B cell (primary cell): ENCODE measurements around the gene LRP1. TPM values are rescaled to one million over a fixed set of nuclear protein-coding genes. Genes with fewer than 3 reads are reported as not detected.

Experiments
- ATAC-seq: fragments of 200-7000 bp; cut with Tn5 transposase; one replicate; pipeline ENCODE4 v1.10.0; 2021; ENCODE audit warnings: low read depth, mild to moderate bottlenecking, moderate number of reproducible peaks, moderate library complexity
- CTCF ChIA-PET: fragments of 350-600 bp; sonication (Branson Sonifier 250); formaldehyde crosslinking; loops from one replicate; lab custom pipeline; 2021; ENCODE audit warnings: antibody characterized with exemption, inconsistent platforms; lab: Charles Lee
- POLR2A ChIA-PET: fragments of 350-600 bp; sonication (Branson Sonifier 250); formaldehyde crosslinking; loops from one replicate; lab custom pipeline; 2021; ENCODE audit warnings: antibody characterized with exemption; lab: Charles Lee
- DNase-seq: peaks from one replicate; pipeline ENCODE4 v3.0.0; 2013
- H2AFZ ChIP-seq: 2 replicates; pipeline ENCODE4 v1.6.1; 2012; ENCODE audit warnings: mild to moderate bottlenecking, low read depth, low read length; ENCODE audit not compliant: insufficient read depth, poor library complexity, severe bottlenecking
- H3K27ac ChIP-seq, 2 donors: 1 replicate in 1 of 2; 2 replicates in 1 of 2; pipeline ENCODE4 v1.5.1; 2012 to 2013; ENCODE audit warnings: low read length in 2 of 2, mild to moderate bottlenecking in 2 of 2, moderate library complexity in 1 of 2
- H3K27me3 ChIP-seq, 4 experiments: fragments of 200-600 bp in 1 of 4; sonication (generic) in 1 of 4; replicated peaks in 1 of 4; 1 replicate in 2 of 4; 2 replicates in 2 of 4; pipeline versions ENCODE4 v1.6.1 to v1.7.0; 2013 to 2016; ENCODE audit warnings: low read length in 3 of 4, mild to moderate bottlenecking in 2 of 4, mixed read lengths in 1 of 4, moderate library complexity in 1 of 4; ENCODE audit not compliant: insufficient read depth in 4 of 4, control insufficient read depth in 3 of 4; ENCODE audit errors: control extremely low read depth in 1 of 4
- H3K36me3 ChIP-seq, 2 experiments: replicated peaks in 1 of 2; 1 replicate in 1 of 2; 2 replicates in 1 of 2; pipeline versions ENCODE4 v1.6.1 to v1.7.1; 2013; ENCODE audit warnings: low read length in 1 of 2; ENCODE audit not compliant: insufficient read depth in 2 of 2, control insufficient read depth in 1 of 2; ENCODE audit errors: control extremely low read depth in 1 of 2, extremely low read depth in 1 of 2
- H3K4me1 ChIP-seq, 2 donors: fragments of 200-600 bp in 1 of 2; sonication (generic) in 1 of 2; 1 replicate in 1 of 2; 2 replicates in 1 of 2; pipeline versions ENCODE4 v1.5.1 to v1.6.1; 2013 to 2017; ENCODE audit warnings: low read length in 2 of 2; ENCODE audit not compliant: control insufficient read depth in 2 of 2, insufficient read depth in 2 of 2
- H3K4me2 ChIP-seq: replicated peaks from 2 replicates; pipeline ENCODE3; 2012; ENCODE audit warnings: mild to moderate bottlenecking, low read depth, low read length; ENCODE audit not compliant: poor library complexity, severe bottlenecking
- H3K4me3 ChIP-seq, 5 experiments: fragments of 200-600 bp in 1 of 5; sonication (generic) in 1 of 5; 1 replicate in 3 of 5; 2 replicates in 2 of 5; pipeline versions ENCODE4 v1.5.1 to v1.7.0; 2011 to 2016; ENCODE audit warnings: low read length in 4 of 5, mild to moderate bottlenecking in 4 of 5, low read depth in 2 of 5, control low read depth in 1 of 5, moderate library complexity in 1 of 5; ENCODE audit not compliant: insufficient read depth in 1 of 5; ENCODE audit errors: control extremely low read depth in 1 of 5, extremely low read depth in 1 of 5
- H3K79me2 ChIP-seq: fragments of 200-600 bp; sonication (generic); one replicate; pipeline ENCODE4 v1.6.0; 2016; ENCODE audit warnings: low read length; ENCODE audit not compliant: control insufficient read depth, insufficient read depth
- H3K9ac ChIP-seq: fragments of 200-600 bp; sonication (generic); 2 replicates; pipeline ENCODE4 v1.6.1; 2017; ENCODE audit warnings: mild to moderate bottlenecking, low read length, moderate library complexity
- H3K9me3 ChIP-seq, 3 donors: one replicate each; pipeline versions ENCODE4 v1.6.1 to v1.7.1; 2013; ENCODE audit warnings: low read length in 2 of 3; ENCODE audit not compliant: control insufficient read depth in 2 of 3, insufficient read depth in 1 of 3; ENCODE audit errors: control extremely low read depth in 1 of 3
- H4K20me1 ChIP-seq: 2 replicates; pipeline ENCODE4 v1.6.0; 2012; ENCODE audit warnings: mild to moderate bottlenecking, low read length; ENCODE audit not compliant: insufficient read depth, control insufficient read depth, poor library complexity, severe bottlenecking
- H3K27ac Mint-ChIP-seq: one replicate; pipeline ENCODE4 v1.8.0; 2021; ENCODE audit warnings: mixed read lengths
- H3K27me3 Mint-ChIP-seq: one replicate; pipeline ENCODE4 v1.8.0; 2021; ENCODE audit warnings: mixed read lengths
- H3K4me1 Mint-ChIP-seq: one replicate; pipeline ENCODE4 v1.8.0; 2021; ENCODE audit warnings: mixed read lengths
- H3K4me3 Mint-ChIP-seq: one replicate; pipeline ENCODE4 v1.8.0; 2021; ENCODE audit warnings: mixed read lengths
- H3K9me3 Mint-ChIP-seq: one replicate; pipeline ENCODE4 v1.8.0; 2022; ENCODE audit warnings: mixed read lengths; ENCODE audit not compliant: insufficient read depth
- EZH2 ChIP-seq: IDR thresholded peaks from 2 replicates; pipeline ENCODE4 v1.6.1; 2012; ENCODE audit warnings: borderline replicate concordance, low read depth, mild to moderate bottlenecking, moderate library complexity, low read length; ENCODE audit not compliant: insufficient read depth, poor library complexity, severe bottlenecking
- WGBS: methylation state at CpG from one replicate; pipeline ENCODE4 v1.1.5; 2013; ENCODE audit warnings: missing lambda C conversion rate; ENCODE audit not compliant: insufficient coverage; 5-methylcytosine and 5-hydroxymethylcytosine counted together
- intact Hi-C: fragments of 100-400 bp; cut with micrococcal nuclease; formaldehyde crosslinking; loops from one replicate; pipeline ENCODE4 v1.10.0; 2022
- polyA plus RNA-seq: library from polyadenylated mRNA; depleted of rRNA; stranded (reverse); fragments of >200 nt; gene quantifications from 2 replicates; pipeline ENCODE4 v1.2.3, GENCODE V29; 2012
- total RNA-seq, 2 donors: library from RNA; stranded (reverse); fragments of 120-200 nt in 1 of 2; gene quantifications; 1 replicate in 1 of 2; 2 replicates in 1 of 2; pipeline versions ENCODE4 v1.2.3 to v1.2.4, GENCODE V29; 2013 to 2022
- TF ChIP-seq, protein P1 (sequence below): fragments of 200-600 bp; IDR thresholded peaks from one replicate; pipeline ENCODE4 v1.8.0; 2022; ENCODE audit warnings: antibody characterized with exemption, mild to moderate bottlenecking

Gene LRP1
- total and polyA plus RNA-seq, 2 donors (not counting 1 experiment from before 2014, with no cell fraction given), result 2.0 to 4.1 TPM

DNA sequence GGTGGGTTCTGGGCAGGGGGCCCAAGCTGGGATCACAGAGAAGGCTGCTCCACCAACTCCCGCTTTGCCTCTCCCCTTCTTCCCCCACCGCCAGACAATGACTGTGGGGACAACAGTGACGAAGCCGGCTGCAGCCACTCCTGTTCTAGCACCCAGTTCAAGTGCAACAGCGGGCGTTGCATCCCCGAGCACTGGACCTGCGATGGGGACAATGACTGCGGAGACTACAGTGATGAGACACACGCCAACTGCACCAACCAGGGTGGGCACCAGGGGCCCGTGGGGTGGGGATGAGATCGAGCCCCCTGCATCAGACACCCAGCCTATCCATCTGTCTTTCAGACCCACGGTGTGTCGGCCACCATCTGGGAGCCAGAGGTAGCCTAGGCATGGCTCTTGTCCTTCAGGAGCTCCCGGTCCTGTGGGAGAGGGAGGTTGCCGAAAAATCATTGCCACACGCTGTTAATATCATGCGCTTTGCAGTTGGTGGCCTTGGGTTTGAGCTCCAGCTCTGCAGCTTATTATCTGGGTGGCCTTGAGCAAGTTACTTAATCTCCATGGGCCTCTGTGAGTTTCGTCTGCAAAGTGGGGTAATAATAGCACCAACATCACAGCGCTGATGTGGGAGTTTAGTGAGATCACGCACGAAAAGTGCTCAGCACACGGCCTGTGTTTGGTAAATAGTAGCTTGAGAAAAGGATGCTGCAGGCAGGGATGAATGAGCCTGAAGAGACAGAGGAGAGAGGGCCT, 40.9 kb downstream of the LRP1 start:
- POLR2A ChIA-PET, result no interaction called here
- no peaks in the 10 kb centered on the region for H3K4me1 Mint-ChIP-seq
- H3K4me3 Mint-ChIP-seq, result no peak overlapping the region
- H3K27me3 Mint-ChIP-seq, result peaks cover 9% of the 10 kb centered on the region
- Histone ChIP-seq H3K4me2 (no peak overlapping the region), H3K36me3 (no peaks in the 10 kb centered on the region), H3K9me3 (no peaks in the 10 kb centered on the region), H3K4me3 (no peak overlapping the region), H3K4me1 (no peaks in the 10 kb centered on the region), H3K79me2 (no peaks in the 10 kb centered on the region), H3K27ac (no peak overlapping the region), H3K9ac (no peak overlapping the region), H3K27me3 (no peaks in the 10 kb centered on the region), H2AFZ (no peak overlapping the region), H4K20me1 (no peaks in the 10 kb centered on the region)
- intact Hi-C loops, result no loop called here
- DNase-seq, result no peak
- no peak overlapping the region for H3K27ac Mint-ChIP-seq
- no peak for TF ChIP-seq EZH2
- TF ChIP-seq, protein P1, sequence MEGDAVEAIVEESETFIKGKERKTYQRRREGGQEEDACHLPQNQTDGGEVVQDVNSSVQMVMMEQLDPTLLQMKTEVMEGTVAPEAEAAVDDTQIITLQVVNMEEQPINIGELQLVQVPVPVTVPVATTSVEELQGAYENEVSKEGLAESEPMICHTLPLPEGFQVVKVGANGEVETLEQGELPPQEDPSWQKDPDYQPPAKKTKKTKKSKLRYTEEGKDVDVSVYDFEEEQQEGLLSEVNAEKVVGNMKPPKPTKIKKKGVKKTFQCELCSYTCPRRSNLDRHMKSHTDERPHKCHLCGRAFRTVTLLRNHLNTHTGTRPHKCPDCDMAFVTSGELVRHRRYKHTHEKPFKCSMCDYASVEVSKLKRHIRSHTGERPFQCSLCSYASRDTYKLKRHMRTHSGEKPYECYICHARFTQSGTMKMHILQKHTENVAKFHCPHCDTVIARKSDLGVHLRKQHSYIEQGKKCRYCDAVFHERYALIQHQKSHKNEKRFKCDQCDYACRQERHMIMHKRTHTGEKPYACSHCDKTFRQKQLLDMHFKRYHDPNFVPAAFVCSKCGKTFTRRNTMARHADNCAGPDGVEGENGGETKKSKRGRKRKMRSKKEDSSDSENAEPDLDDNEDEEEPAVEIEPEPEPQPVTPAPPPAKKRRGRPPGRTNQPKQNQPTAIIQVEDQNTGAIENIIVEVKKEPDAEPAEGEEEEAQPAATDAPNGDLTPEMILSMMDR, result no peak
- WGBS, result 97% methylated on average over 21 of the region's 23 CpGs
- no peak for ATAC-seq
- CTCF ChIA-PET, result interaction anchor here (1.2 to 7.7 kb wide), 2 partner anchors 14 to 44 kb away, joined by 5 to 97 read pairs; partner anchors contain the start of gene LRP1
- H3K9me3 Mint-ChIP-seq, result no peaks in the 10 kb centered on the region

DNA sequence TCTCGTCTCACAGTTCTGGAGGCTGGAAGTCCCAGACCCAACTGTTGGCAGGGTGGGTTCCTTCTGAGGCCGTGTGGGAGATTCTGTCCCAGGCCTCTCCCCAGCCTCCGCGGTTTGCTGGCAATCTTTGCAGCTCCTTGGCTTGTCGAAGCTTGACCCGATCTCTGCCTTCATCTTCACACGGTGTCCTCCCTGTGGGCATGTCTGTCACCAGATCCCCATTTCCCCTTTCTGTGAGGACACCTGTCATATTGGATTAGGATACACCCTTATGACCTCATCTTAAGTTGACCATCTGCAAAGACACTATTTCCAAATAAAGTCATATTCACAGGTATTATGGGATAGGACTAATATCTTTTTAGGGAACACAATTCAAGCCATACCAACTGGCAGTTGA, 41.7 kb downstream of the LRP1 start:
- Histone ChIP-seq H3K79me2 (no peaks in the 10 kb centered on the region), H3K4me1 (no peaks in the 10 kb centered on the region), H2AFZ (no peak overlapping the region), H4K20me1 (no peaks in the 10 kb centered on the region), H3K4me2 (no peak overlapping the region), H3K36me3 (no peaks in the 10 kb centered on the region), H3K9me3 (no peaks in the 10 kb centered on the region), H3K27ac (no peak overlapping the region), H3K27me3 (no peaks in the 10 kb centered on the region), H3K9ac (no peak overlapping the region), H3K4me3 (no peak overlapping the region)
- POLR2A ChIA-PET, result no interaction called here
- intact Hi-C loops, result no loop called here
- ATAC-seq, result no peak
- DNase-seq, result no peak
- Mint-ChIP-seq H3K4me1 (no peaks in the 10 kb centered on the region), H3K27me3 (peaks cover 3% of the 10 kb centered on the region), H3K27ac (no peak overlapping the region), H3K4me3 (no peak overlapping the region), H3K9me3 (no peaks in the 10 kb centered on the region)
- TF ChIP-seq EZH2, result no peak
- TF ChIP-seq, protein P1, result no peak
- CTCF ChIA-PET, result interaction anchor here (1.1 to 7.7 kb wide), 2 partner anchors 13 to 45 kb away, joined by 3 to 97 read pairs; partner anchors contain the start of gene LRP1
- 93% methylated on average over 6 of the region's 7 CpGs for WGBS
